22Rv1 (cell line): ENCODE results near the gene CEP192.

Source experiments
- ZFX ChIP-seq: fragments of 450-650 bp; IDR thresholded peaks from 2 replicates; pipeline ENCODE4 v1.6.1; 2017; ENCODE audit warnings: antibody characterized with exemption, borderline replicate concordance
- TF ChIP-seq, protein P1 (sequence below): fragments of 450-650 bp; IDR thresholded peaks from 2 replicates; pipeline ENCODE4 v1.5.1; 2017; ENCODE audit warnings: mild to moderate bottlenecking

- TF ChIP-seq, protein P1, sequence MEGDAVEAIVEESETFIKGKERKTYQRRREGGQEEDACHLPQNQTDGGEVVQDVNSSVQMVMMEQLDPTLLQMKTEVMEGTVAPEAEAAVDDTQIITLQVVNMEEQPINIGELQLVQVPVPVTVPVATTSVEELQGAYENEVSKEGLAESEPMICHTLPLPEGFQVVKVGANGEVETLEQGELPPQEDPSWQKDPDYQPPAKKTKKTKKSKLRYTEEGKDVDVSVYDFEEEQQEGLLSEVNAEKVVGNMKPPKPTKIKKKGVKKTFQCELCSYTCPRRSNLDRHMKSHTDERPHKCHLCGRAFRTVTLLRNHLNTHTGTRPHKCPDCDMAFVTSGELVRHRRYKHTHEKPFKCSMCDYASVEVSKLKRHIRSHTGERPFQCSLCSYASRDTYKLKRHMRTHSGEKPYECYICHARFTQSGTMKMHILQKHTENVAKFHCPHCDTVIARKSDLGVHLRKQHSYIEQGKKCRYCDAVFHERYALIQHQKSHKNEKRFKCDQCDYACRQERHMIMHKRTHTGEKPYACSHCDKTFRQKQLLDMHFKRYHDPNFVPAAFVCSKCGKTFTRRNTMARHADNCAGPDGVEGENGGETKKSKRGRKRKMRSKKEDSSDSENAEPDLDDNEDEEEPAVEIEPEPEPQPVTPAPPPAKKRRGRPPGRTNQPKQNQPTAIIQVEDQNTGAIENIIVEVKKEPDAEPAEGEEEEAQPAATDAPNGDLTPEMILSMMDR, result no peak
- TF ChIP-seq ZFX, result no peak
These were observed 108.0 kb downstream of the CEP192 start for GRCh38 chr18:13099113-13099512.
